Measurements from ENCODE around the gene ROR1. TPM values are rescaled to one million over a fixed set of nuclear protein-coding genes. Genes with fewer than 3 reads are reported as not detected.
A peak's percentile ranks its signal among the peaks of the same experiment; 100 is the strongest.

The ROR1 gene
- total and polyA plus RNA-seq, 9 donors, result 7.2 to 22.4 (median 11.4) TPM

DNA sequence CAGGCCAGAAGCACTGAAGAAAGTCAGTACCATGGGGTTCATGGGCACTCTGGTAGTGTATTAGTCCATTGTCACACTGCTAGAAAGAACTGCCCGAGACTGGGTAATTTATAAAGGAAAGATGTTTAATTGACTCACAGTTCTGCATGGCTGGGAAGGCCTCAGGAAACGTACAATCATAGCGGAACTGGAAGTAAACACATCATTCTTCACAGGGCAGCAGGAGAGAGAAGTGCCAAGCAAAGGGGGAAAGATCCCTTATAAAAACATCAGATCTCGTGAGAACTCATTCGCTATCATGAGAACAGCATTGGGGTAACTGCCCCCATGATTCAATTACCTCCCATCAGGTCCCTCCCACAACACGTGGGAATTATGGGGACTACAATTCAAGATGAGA is 20.2 kb upstream of the ROR1 start:
- H3K4me1 ChIP-seq (ENCODE audit: control insufficient read depth, insufficient read depth, low read length), result peaks cover 4% of the 10 kb centered on the region
- no peak for DNase-seq
- H3K27ac ChIP-seq (ENCODE audit: low read length), result no peak overlapping the region
- no peak overlapping the region for H3K4me3 ChIP-seq (ENCODE audit: low read length)
- H3K9me3 ChIP-seq (replicated peaks; ENCODE audit: control insufficient read depth, low read depth, low read length), result no peaks in the 10 kb centered on the region
- H3K36me3 ChIP-seq (ENCODE audit: control insufficient read depth, insufficient read depth, low read length), result no peaks in the 10 kb centered on the region
- no CpG with 5 or more reads among the region's 6 CpGs for WGBS (ENCODE audit: insufficient coverage)
- no peaks in the 10 kb centered on the region for H3K27me3 ChIP-seq (ENCODE audit: control insufficient read depth, insufficient read depth, low read length)

DNA sequence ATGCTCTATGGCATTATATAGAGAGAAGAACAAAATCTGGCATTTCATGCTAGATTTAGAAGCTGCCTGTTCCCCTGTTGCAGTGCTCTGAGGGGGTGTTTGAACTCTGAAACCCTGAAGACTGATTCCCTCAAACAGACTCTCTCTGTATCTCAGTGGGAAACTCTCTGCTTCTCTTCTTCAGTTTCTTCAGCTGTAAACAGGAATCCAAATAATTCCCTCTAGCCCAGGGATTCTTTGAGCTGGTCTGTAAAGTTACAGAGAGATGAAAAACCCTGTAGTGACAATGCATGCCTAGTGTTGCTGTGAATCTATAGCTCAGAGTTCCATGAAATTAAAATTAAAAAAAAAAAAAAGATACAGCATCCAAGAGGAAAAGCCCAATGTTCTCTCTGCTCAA is 17.0 kb upstream of the ROR1 start:
- Histone ChIP-seq H3K9me3 (replicated peaks; ENCODE audit: control insufficient read depth, low read depth, low read length) (no peaks in the 10 kb centered on the region), H3K4me3 (ENCODE audit: low read length) (no peak overlapping the region), H3K4me1 (ENCODE audit: control insufficient read depth, insufficient read depth, low read length) (no peaks in the 10 kb centered on the region), H3K27me3 (ENCODE audit: control insufficient read depth, insufficient read depth, low read length) (no peaks in the 10 kb centered on the region), H3K27ac (ENCODE audit: low read length) (peak overlapping the region; percentile 2), H3K36me3 (ENCODE audit: control insufficient read depth, insufficient read depth, low read length) (no peaks in the 10 kb centered on the region)
- no peak for DNase-seq

DNA sequence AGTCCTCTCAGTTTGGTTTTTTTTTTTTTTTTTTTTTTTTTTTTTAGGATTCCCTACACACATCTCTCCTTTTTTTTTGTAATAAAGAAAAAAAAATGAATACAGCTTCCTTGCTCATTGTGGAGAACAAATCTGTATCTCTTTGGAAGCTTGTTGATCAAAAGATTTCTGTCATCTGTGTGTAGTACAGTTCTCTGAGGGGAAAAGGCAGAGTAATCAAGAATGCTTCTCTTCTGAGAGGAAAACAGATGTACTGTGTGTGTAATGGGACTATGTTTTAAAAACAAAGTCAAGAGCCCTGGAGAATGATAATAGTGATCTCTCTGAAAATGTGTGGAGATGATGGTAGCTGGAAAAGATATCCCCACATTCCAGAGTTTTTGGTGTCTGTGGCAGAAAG is 16.5 kb upstream of the ROR1 start:
- H3K9me3 ChIP-seq (replicated peaks; ENCODE audit: control insufficient read depth, low read depth, low read length), result no peaks in the 10 kb centered on the region
- no peaks in the 10 kb centered on the region for H3K36me3 ChIP-seq (ENCODE audit: control insufficient read depth, insufficient read depth, low read length)
- no peak overlapping the region for H3K27ac ChIP-seq (ENCODE audit: low read length)
- H3K27me3 ChIP-seq (ENCODE audit: control insufficient read depth, insufficient read depth, low read length), result no peaks in the 10 kb centered on the region
- no peak for DNase-seq
- H3K4me1 ChIP-seq (ENCODE audit: control insufficient read depth, insufficient read depth, low read length), result no peaks in the 10 kb centered on the region
- H3K4me3 ChIP-seq (ENCODE audit: low read length), result no peak overlapping the region

DNA sequence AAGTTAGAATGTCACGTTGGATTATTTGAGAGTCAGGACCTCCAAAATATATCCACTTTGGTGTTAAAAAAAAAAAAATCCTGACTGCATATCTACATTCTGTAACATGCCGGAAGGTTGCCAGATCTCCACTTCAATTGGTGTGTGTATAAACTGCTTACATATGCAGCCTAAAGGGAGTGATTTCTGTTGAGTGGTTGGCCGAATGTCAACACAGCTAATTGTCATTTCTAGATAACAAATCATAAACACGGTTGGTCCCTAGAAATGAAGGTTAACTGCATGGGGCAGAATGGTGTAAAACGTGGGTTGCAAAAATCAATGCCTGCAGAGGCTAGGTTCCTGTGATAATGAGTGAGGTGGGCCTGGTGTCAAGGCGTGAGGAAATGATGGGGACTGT is 15.0 kb upstream of the ROR1 start:
- Histone ChIP-seq H3K4me1 (ENCODE audit: control insufficient read depth, insufficient read depth, low read length) (no peaks in the 10 kb centered on the region), H3K27me3 (ENCODE audit: control insufficient read depth, insufficient read depth, low read length) (no peaks in the 10 kb centered on the region), H3K4me3 (ENCODE audit: low read length) (no peak overlapping the region), H3K36me3 (ENCODE audit: control insufficient read depth, insufficient read depth, low read length) (no peaks in the 10 kb centered on the region), H3K9me3 (replicated peaks; ENCODE audit: control insufficient read depth, low read depth, low read length) (no peaks in the 10 kb centered on the region), H3K27ac (ENCODE audit: low read length) (no peak overlapping the region)
- DNase-seq, result no peak
- WGBS (ENCODE audit: insufficient coverage), result 82% methylated on average over 2 of the region's 6 CpGs

DNA sequence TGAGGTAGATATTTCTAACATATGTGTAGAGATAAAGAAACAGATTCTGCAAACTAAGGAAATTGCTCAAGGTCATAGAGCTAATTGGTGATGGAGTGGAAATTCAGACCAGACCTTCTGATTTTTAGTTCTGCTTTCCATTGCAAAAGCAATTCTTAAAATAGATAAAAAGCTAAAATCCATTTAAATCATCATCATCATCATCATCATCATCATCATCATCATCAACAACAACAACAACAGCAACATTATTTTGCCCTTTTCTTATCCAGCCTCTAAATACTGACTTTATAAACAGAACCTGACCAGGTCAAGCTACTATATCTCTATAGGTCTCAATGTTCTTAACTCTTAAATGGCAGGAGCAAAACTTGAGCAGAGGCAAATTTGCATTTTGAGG is 14.0 kb upstream of the ROR1 start:
- Histone ChIP-seq H3K4me1 (ENCODE audit: control insufficient read depth, insufficient read depth, low read length) (no peaks in the 10 kb centered on the region), H3K4me3 (ENCODE audit: low read length) (no peak overlapping the region), H3K27ac (ENCODE audit: low read length) (no peak overlapping the region), H3K36me3 (ENCODE audit: control insufficient read depth, insufficient read depth, low read length) (no peaks in the 10 kb centered on the region), H3K9me3 (replicated peaks; ENCODE audit: control insufficient read depth, low read depth, low read length) (no peaks in the 10 kb centered on the region), H3K27me3 (ENCODE audit: control insufficient read depth, insufficient read depth, low read length) (no peaks in the 10 kb centered on the region)
- no peak for DNase-seq

DNA sequence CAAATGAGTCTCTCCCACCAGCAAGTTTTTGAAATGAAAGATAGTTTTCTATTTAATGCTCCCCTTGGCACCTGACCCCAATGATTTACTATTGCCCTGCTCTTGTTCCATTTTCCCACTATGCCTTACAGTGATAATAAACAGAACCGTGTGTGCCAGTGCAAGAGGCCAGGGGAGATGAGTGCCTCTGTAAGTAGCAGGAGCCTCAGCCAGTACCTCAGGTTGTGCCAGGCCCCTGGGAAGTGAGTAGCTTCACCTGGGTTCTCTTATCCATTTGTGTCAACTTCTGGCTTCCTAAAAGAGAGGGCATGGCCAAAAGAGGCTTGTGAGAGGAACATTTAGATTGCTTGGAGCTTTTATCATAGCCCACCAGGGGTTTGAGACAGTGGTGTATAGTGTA is 3.4 kb upstream of the ROR1 start:
- Histone ChIP-seq H3K27me3 (ENCODE audit: control insufficient read depth, insufficient read depth, low read length) (peaks cover 3% of the 10 kb centered on the region), H3K27ac (ENCODE audit: low read length) (no peak overlapping the region), H3K36me3 (ENCODE audit: control insufficient read depth, insufficient read depth, low read length) (no peaks in the 10 kb centered on the region), H3K4me1 (ENCODE audit: control insufficient read depth, insufficient read depth, low read length) (no peaks in the 10 kb centered on the region), H3K9me3 (replicated peaks; ENCODE audit: control insufficient read depth, low read depth, low read length) (no peaks in the 10 kb centered on the region), H3K4me3 (ENCODE audit: low read length) (no peak overlapping the region)
- WGBS (ENCODE audit: insufficient coverage), result no CpG with 5 or more reads among the region's 1 CpG
- DNase-seq, result no peak

DNA sequence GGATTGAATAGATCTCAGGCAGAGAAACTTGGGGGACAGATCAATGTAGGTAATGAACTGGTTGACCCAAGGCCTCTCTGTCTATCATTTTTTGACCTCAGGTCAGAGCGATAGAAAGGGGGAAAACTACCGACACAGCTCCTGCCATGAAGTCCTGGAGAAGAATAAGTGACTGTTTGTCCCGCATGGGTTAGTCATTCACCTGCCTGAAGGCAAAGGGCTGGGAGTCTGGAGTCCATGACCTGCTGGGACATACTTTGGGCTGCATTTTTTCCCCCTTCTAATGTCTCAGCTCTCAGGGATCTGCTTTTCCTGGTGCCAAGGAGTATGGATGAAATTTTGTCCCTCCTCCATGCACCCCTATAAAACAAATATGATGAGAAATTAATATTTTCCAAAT is 1.6 kb upstream of the ROR1 start:
- WGBS (ENCODE audit: insufficient coverage), result 100% methylated on average over 2 of the region's 3 CpGs
- peaks cover 7% of the 10 kb centered on the region for H3K27me3 ChIP-seq (ENCODE audit: control insufficient read depth, insufficient read depth, low read length)
- no peaks in the 10 kb centered on the region for H3K9me3 ChIP-seq (replicated peaks; ENCODE audit: control insufficient read depth, low read depth, low read length)
- peaks cover 2% of the 10 kb centered on the region for H3K4me1 ChIP-seq (ENCODE audit: control insufficient read depth, insufficient read depth, low read length)
- H3K4me3 ChIP-seq (ENCODE audit: low read length), result no peak overlapping the region
- no peak for DNase-seq
- no peak overlapping the region for H3K27ac ChIP-seq (ENCODE audit: low read length)
- no peaks in the 10 kb centered on the region for H3K36me3 ChIP-seq (ENCODE audit: control insufficient read depth, insufficient read depth, low read length)

DNA sequence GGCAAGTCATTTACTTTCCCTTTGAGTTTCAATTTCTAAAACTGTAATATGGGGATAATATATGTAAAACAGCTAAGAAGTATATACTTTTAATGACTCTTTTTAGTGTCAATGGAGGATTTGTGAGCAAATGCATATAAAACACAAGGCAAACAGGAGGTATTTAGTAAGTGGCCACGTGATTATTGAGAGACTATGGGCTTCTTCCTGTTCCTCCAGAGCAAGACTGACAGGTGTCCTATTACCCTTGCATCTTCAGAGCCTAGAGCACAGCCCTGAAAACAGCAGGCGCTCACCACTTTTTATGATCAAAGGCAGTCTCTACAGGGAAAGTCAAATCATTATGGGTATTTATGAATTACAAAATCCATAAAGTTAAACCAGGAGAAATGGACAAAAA is 941 bp upstream of the ROR1 start:
- WGBS (ENCODE audit: insufficient coverage), result no CpG with 5 or more reads among the region's 2 CpGs
- H3K9me3 ChIP-seq (replicated peaks; ENCODE audit: control insufficient read depth, low read depth, low read length), result no peaks in the 10 kb centered on the region
- no peak for DNase-seq
- H3K4me3 ChIP-seq (ENCODE audit: low read length), result no peak overlapping the region
- peaks cover 7% of the 10 kb centered on the region for H3K27me3 ChIP-seq (ENCODE audit: control insufficient read depth, insufficient read depth, low read length)
- H3K36me3 ChIP-seq (ENCODE audit: control insufficient read depth, insufficient read depth, low read length), result no peaks in the 10 kb centered on the region
- no peak overlapping the region for H3K27ac ChIP-seq (ENCODE audit: low read length)
- peaks cover 2% of the 10 kb centered on the region for H3K4me1 ChIP-seq (ENCODE audit: control insufficient read depth, insufficient read depth, low read length)

DNA sequence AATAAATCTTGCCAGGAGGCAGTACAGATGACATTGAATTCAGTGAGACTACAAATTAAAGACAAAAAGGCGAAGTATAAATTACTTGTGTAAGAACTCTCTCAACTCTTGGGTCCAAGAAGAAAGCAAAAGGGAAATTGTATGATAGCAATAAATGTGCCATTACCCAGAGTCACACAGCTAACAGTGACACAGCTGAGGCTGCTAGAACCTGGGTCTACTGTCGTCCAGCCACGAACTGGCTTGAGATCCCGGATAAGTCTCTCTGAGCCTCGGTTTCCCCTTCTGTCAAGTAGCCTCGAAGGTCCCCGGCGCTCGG is 362 bp upstream of the ROR1 start:
- H3K4me1 ChIP-seq (ENCODE audit: control insufficient read depth, insufficient read depth, low read length), result peaks cover 2% of the 10 kb centered on the region
- H3K4me3 ChIP-seq (ENCODE audit: low read length), result peak overlapping the region; percentile 61
- no peaks in the 10 kb centered on the region for H3K36me3 ChIP-seq (ENCODE audit: control insufficient read depth, insufficient read depth, low read length)
- peak overlapping the region; percentile 37 for H3K27ac ChIP-seq (ENCODE audit: low read length)
- DNase-seq, result no peak
- H3K9me3 ChIP-seq (replicated peaks; ENCODE audit: control insufficient read depth, low read depth, low read length), result no peaks in the 10 kb centered on the region
- WGBS (ENCODE audit: insufficient coverage), result 6% methylated on average over 6 of the region's 9 CpGs
- peaks cover 7% of the 10 kb centered on the region for H3K27me3 ChIP-seq (ENCODE audit: control insufficient read depth, insufficient read depth, low read length)

DNA sequence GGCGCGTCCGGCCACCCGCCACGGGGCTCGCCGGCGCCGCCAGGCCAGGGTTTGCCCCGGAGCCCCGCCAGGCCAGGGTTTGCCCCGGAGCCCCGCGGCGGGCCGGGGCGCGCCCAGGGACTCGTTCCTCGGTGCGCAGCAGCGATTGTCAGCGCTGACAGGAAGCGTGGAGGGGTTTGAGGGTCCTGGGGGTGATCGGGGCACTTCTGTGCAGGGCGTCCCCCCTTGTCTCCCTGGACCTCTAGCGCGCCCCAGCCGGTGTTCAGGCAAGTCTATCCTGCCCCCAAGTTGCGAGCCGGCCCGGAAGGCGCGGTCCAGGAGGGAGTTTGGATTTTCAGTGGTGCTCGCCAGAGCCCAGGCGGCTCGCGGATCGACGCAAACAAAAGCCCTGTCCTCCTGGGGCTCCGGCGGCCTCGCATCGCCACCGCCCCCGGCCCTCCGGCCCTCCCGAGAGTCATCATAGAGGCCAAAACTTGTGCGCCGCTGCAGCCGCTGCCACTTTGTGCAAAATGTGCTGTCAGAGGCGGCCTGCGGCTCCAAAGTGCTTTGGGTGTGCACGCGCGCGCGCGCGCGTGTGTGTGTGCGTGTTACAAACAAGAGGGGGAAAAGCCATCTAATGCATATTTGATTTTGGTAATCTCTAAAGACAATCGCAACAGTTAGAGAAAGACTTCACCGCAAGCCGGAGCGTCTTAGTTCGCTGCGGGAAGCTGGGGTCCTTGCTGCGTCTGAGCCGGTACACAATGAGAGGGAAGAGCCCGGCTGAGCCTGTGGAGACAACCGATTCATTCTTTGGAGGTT is 1.0 kb downstream of the ROR1 start:
- WGBS (ENCODE audit: insufficient coverage), result under 1% methylated on average over 58 of the region's 72 CpGs
- Histone ChIP-seq H3K27me3 (ENCODE audit: control insufficient read depth, insufficient read depth, low read length) (peaks cover 7% of the 10 kb centered on the region), H3K4me1 (ENCODE audit: control insufficient read depth, insufficient read depth, low read length) (peaks cover 8% of the 10 kb centered on the region), H3K27ac (ENCODE audit: low read length) (peak overlapping the region; percentile 54), H3K4me3 (ENCODE audit: low read length) (peak overlapping the region; percentile 64), H3K36me3 (ENCODE audit: control insufficient read depth, insufficient read depth, low read length) (no peaks in the 10 kb centered on the region), H3K9me3 (replicated peaks; ENCODE audit: control insufficient read depth, low read depth, low read length) (no peaks in the 10 kb centered on the region)
- peak; percentile 76 for DNase-seq
